Measurements from ENCODE around the gene ELFN1. TPM values are rescaled to one million over a fixed set of nuclear protein-coding genes. Genes with fewer than 3 reads are reported as not detected.
"Not testable (repeated sequence)": the region's sequence is repeated elsewhere in the genome, so short reads cannot be mapped to it uniquely, and the experiment has no call there.

The ELFN1 gene
- total RNA-seq, 1 donor from 2014 or later = not detected

GRCh38 chr7:1716263-1717094, 46.4 kb downstream of the ELFN1 start:
- DNase-seq = no peak
- ChIA-PET POLR2A (interaction anchor here (0.6 kb wide), 1 partner anchor 182 kb away, joined by 3 read pairs; no protein-coding TSS in a partner anchor), CTCF (no interaction called here)
- H3K4me3 Mint-ChIP-seq = no peak overlapping the region
- H3K4me1 Mint-ChIP-seq = no peaks in the 10 kb centered on the region
- H3K27ac Mint-ChIP-seq = no peak overlapping the region
- intact Hi-C loops (cut with micrococcal nuclease) = no loop called here
- H3K27me3 Mint-ChIP-seq = peaks cover 9% of the 10 kb centered on the region
- H3K9me3 Mint-ChIP-seq = peaks cover 3% of the 10 kb centered on the region
- no peak for TF ChIP-seq CTCF (IDR thresholded peaks at IDR 0.05)
- H3K36me3 Mint-ChIP-seq (ENCODE audit: low read depth) = no peaks in the 10 kb centered on the region
- ATAC-seq (ENCODE audit: low read depth) = no peak

- no peak for TF ChIP-seq CTCF (IDR thresholded peaks at IDR 0.05)
- DNase-seq = no peak
- intact Hi-C loops (cut with micrococcal nuclease) = no loop called here
- ChIA-PET CTCF (no interaction called here), POLR2A (no interaction called here)
- H3K36me3 Mint-ChIP-seq (ENCODE audit: low read depth) = no peaks in the 10 kb centered on the region
- H3K27me3 Mint-ChIP-seq = peaks cover 9% of the 10 kb centered on the region
- H3K9me3 Mint-ChIP-seq = peaks cover 3% of the 10 kb centered on the region
- no peak overlapping the region for H3K27ac Mint-ChIP-seq
- no peak overlapping the region for H3K4me3 Mint-ChIP-seq
- no peak for ATAC-seq (ENCODE audit: low read depth)
- no peaks in the 10 kb centered on the region for H3K4me1 Mint-ChIP-seq
Measured at GRCh38 chr7:1717095-1717483, 47.0 kb downstream of the ELFN1 start.

GRCh38 chr7:1717903-1718676, 48.0 kb downstream of the ELFN1 start:
- Mint-ChIP-seq H3K9me3 (peaks cover 3% of the 10 kb centered on the region), H3K27me3 (peaks cover 9% of the 10 kb centered on the region), H3K27ac (no peak overlapping the region), H3K36me3 (ENCODE audit: low read depth) (no peaks in the 10 kb centered on the region), H3K4me3 (no peak overlapping the region), H3K4me1 (no peaks in the 10 kb centered on the region)
- ATAC-seq (ENCODE audit: low read depth) (no peak), DNase-seq (no peak)
- ChIA-PET CTCF (no interaction called here), POLR2A (no interaction called here)
- no peak for TF ChIP-seq CTCF (IDR thresholded peaks at IDR 0.05)
- intact Hi-C loops (cut with micrococcal nuclease) = no loop called here

- POLR2A ChIA-PET; H3K36me3 Mint-ChIP-seq (ENCODE audit: low read depth); H3K9me3 Mint-ChIP-seq; H3K4me3 Mint-ChIP-seq; CTCF ChIA-PET; ATAC-seq (ENCODE audit: low read depth); H3K27me3 Mint-ChIP-seq; H3K27ac Mint-ChIP-seq; H3K4me1 Mint-ChIP-seq; DNase-seq; intact Hi-C loops (cut with micrococcal nuclease): not testable (repeated sequence)
Measured at GRCh38 chr7:1718850-1719249, 48.8 kb downstream of the ELFN1 start.

- CTCF ChIA-PET; H3K9me3 Mint-ChIP-seq; ATAC-seq (ENCODE audit: low read depth); DNase-seq; H3K27ac Mint-ChIP-seq; intact Hi-C loops (cut with micrococcal nuclease); H3K27me3 Mint-ChIP-seq; H3K4me3 Mint-ChIP-seq; H3K4me1 Mint-ChIP-seq; H3K36me3 Mint-ChIP-seq (ENCODE audit: low read depth); POLR2A ChIA-PET: not testable (repeated sequence)
Measured at GRCh38 chr7:1719256-1719655, 49.2 kb downstream of the ELFN1 start.

- H3K4me3 Mint-ChIP-seq = no peak overlapping the region
- CTCF ChIA-PET = no interaction called here
- no peak for DNase-seq
Measured at GRCh38 chr7:1719913-1720312, 49.8 kb downstream of the ELFN1 start.

More at GRCh38 chr7:1719913-1720312, 49.8 kb downstream of the ELFN1 start:
- Mint-ChIP-seq H3K9me3 (peaks cover 3% of the 10 kb centered on the region), H3K27ac (no peak overlapping the region), H3K4me1 (no peaks in the 10 kb centered on the region), H3K36me3 (ENCODE audit: low read depth) (no peaks in the 10 kb centered on the region), H3K27me3 (peaks cover 9% of the 10 kb centered on the region)
- no peak for ATAC-seq (ENCODE audit: low read depth)
- intact Hi-C loops (cut with micrococcal nuclease) = no loop called here
- no peak for TF ChIP-seq CTCF (IDR thresholded peaks at IDR 0.05)
- POLR2A ChIA-PET = no interaction called here

Measured in activated B cell treated with CpG ODN at 0.5 μM for 24 hours (primary cell).